ENCODE data around the gene F12.

F12 gene

GRCh38 chr5:177445917-177446199 lies 36.5 kb upstream of the F12 start:
- ChIA-PET CTCF (interaction anchor here (0.7 to 3.5 kb wide), 11 partner anchors 8 to 332 kb away, joined by 3 to 17 read pairs (median 5); no protein-coding TSS in a partner anchor), POLR2A (interaction anchor here (0.5 to 2.9 kb wide), 13 partner anchors 9 to 309 kb away, joined by 3 to 17 read pairs (median 4); partner anchors contain the start of gene GRK6)
- TF ChIP-seq ZNF362 (tag by site-specific recombination; IDR thresholded peaks at IDR 0.05) (peak; percentile 84; the same call in 1 of the 2 replicates), ZNF518A (tag by site-specific recombination; conservative IDR thresholded peaks at IDR 0.05; ENCODE audit: low read depth) (no peak), REST (tag by site-specific recombination; IDR thresholded peaks at IDR 0.05) (no peak)
- Histone ChIP-seq H3K4me1 (ENCODE audit: control insufficient read depth, insufficient read depth, low read length) (no peaks in the 10 kb centered on the region), H3K27ac (ENCODE audit: extremely low read depth, low read depth, low read length) (no peak overlapping the region; the same call in 1 of the 2 replicates), H3K9me3 (ENCODE audit: control insufficient read depth, insufficient read depth, low read depth, low read length) (no peaks in the 10 kb centered on the region), H3K36me3 (ENCODE audit: control insufficient read depth in 2 of 2, insufficient read depth in 1 of 2, low read length in 2 of 2) (peaks cover 0 to 18% of the 10 kb centered on the region in 2 experiments; a peak in 1 of 3 replicates), H3K4me3 (ENCODE audit: low read depth, low read length) (no peak overlapping the region)

GRCh38 chr5:177445052-177445916 lies 35.9 kb upstream of the F12 start:
- ChIA-PET CTCF (interaction anchor here (0.8 to 3.5 kb wide), 10 partner anchors 7 to 331 kb away, joined by 3 to 17 read pairs (median 4); no protein-coding TSS in a partner anchor), POLR2A (interaction anchor here (0.5 to 2.9 kb wide), 17 partner anchors 10 to 309 kb away, joined by 3 to 21 read pairs (median 5); partner anchors contain the start of gene GRK6)
- Histone ChIP-seq H3K4me1 (ENCODE audit: control insufficient read depth, insufficient read depth, low read length) (no peaks in the 10 kb centered on the region), H3K9me3 (ENCODE audit: control insufficient read depth, insufficient read depth, low read depth, low read length) (no peaks in the 10 kb centered on the region), H3K36me3 (ENCODE audit: control insufficient read depth in 2 of 2, insufficient read depth in 1 of 2, low read length in 2 of 2) (peaks cover 0 to 24% of the 10 kb centered on the region in 2 experiments; a peak in 1 of 3 replicates), H3K4me3 (ENCODE audit: low read depth, low read length) (no peak overlapping the region), H3K27ac (ENCODE audit: extremely low read depth, low read depth, low read length) (no peak overlapping the region)
- TF ChIP-seq ZNF184 (tag by site-specific recombination; IDR thresholded peaks at IDR 0.05) (no peak), ZBTB11 (tag by site-specific recombination; conservative IDR thresholded peaks at IDR 0.05; ENCODE audit: low read depth) (no peak), MEIS1 (CRISPR knock-in tag; IDR thresholded peaks at IDR 0.05; ENCODE audit: borderline replicate concordance) (no peak), ZNF830 (tag by site-specific recombination; IDR thresholded peaks at IDR 0.05; ENCODE audit: low read depth) (no peak), ZNF416 (tag by site-specific recombination; IDR thresholded peaks at IDR 0.05) (no peak), AEBP2 (tag by site-specific recombination; IDR thresholded peaks at IDR 0.05; ENCODE audit: borderline replicate concordance) (no peak), ZNF704 (tag by site-specific recombination; IDR thresholded peaks at IDR 0.05) (no peak), ZBTB6 (tag by site-specific recombination; IDR thresholded peaks at IDR 0.05) (peak; percentile 92), PRDM1 (tag by site-specific recombination; IDR thresholded peaks at IDR 0.05) (peak; percentile 99), ZNF223 (tag by site-specific recombination; IDR thresholded peaks at IDR 0.05) (no peak), ZNF324 (tag by site-specific recombination; IDR thresholded peaks at IDR 0.05) (no peak)

All from HEK293 (cell line).